ENCODE results near the gene OR4M1. TPM values are rescaled to one million over a fixed set of nuclear protein-coding genes. Genes with fewer than 3 reads are reported as not detected.
"Not testable (repeated sequence)": the region's sequence is repeated elsewhere in the genome, so short reads cannot be mapped to it uniquely, and the experiment has no call there.

Gene OR4M1
- total RNA-seq, 2 donors from 2014 or later: not detected

GRCh38 chr14:19823765-19824164, 50.5 kb downstream of the OR4M1 start:
- H3K4me3 ChIP-seq: no peak overlapping the region
- H3K9me3 ChIP-seq: no peaks in the 10 kb centered on the region
- no peak for TF ChIP-seq CTCF (IDR thresholded peaks at IDR 0.05)
- no peaks in the 10 kb centered on the region for H3K27me3 ChIP-seq
- no peak overlapping the region for H3K27ac ChIP-seq
- H3K36me3 ChIP-seq: no peaks in the 10 kb centered on the region
- no peaks in the 10 kb centered on the region for H3K4me1 ChIP-seq
- no peak for DNase-seq (ENCODE audit: low spot score)

GRCh38 chr14:19827626-19828244, 54.4 kb downstream of the OR4M1 start:
- H3K36me3 ChIP-seq; H3K27ac ChIP-seq; DNase-seq (ENCODE audit: low spot score); H3K9me3 ChIP-seq; H3K4me3 ChIP-seq; H3K4me1 ChIP-seq; H3K27me3 ChIP-seq: not testable (repeated sequence)

GRCh38 chr14:19828314-19828713, 55.0 kb downstream of the OR4M1 start:
- no peak for DNase-seq (ENCODE audit: low spot score)
- Histone ChIP-seq H3K9me3 (no peaks in the 10 kb centered on the region), H3K36me3 (no peaks in the 10 kb centered on the region), H3K4me1 (no peaks in the 10 kb centered on the region), H3K27ac (no peak overlapping the region), H3K4me3 (no peak overlapping the region), H3K27me3 (no peaks in the 10 kb centered on the region)
- no peak for TF ChIP-seq CTCF (IDR thresholded peaks at IDR 0.05)

Other genes with a start within 250 kb of the OR4M1 start
- not detected for gene OR11H2, start 59.6 kb upstream of the OR4M1 start, total RNA-seq
- gene OR4Q3, start 29.9 kb upstream of the OR4M1 start, total RNA-seq: not detected
- not detected for gene OR4N2, start 30.3 kb downstream of the OR4M1 start, total RNA-seq
- not detected for gene OR4K2, start 101.6 kb downstream of the OR4M1 start, total RNA-seq
- not detected for gene OR4K5, start 147.1 kb downstream of the OR4M1 start, total RNA-seq
- not detected for gene OR4K1, start 157.4 kb downstream of the OR4M1 start, total RNA-seq
- gene OR4K15, start 202.1 kb downstream of the OR4M1 start, total RNA-seq: not detected
- gene OR4Q2, start 228.7 kb downstream of the OR4M1 start, total RNA-seq: not detected
- gene OR4K14, start 245.8 kb downstream of the OR4M1 start, total RNA-seq: not detected

All from right atrium auricular region (tissue), 2 donors.